ENCODE results near the gene BACE2. TPM values are rescaled to one million over a fixed set of nuclear protein-coding genes. Genes with fewer than 3 reads are reported as not detected.
"Not testable (repeated sequence)": the region's sequence is repeated elsewhere in the genome, so short reads cannot be mapped to it uniquely, and the experiment has no call there.

BACE2 gene
- total RNA-seq, 1 donor: 3.0 TPM

DNA sequence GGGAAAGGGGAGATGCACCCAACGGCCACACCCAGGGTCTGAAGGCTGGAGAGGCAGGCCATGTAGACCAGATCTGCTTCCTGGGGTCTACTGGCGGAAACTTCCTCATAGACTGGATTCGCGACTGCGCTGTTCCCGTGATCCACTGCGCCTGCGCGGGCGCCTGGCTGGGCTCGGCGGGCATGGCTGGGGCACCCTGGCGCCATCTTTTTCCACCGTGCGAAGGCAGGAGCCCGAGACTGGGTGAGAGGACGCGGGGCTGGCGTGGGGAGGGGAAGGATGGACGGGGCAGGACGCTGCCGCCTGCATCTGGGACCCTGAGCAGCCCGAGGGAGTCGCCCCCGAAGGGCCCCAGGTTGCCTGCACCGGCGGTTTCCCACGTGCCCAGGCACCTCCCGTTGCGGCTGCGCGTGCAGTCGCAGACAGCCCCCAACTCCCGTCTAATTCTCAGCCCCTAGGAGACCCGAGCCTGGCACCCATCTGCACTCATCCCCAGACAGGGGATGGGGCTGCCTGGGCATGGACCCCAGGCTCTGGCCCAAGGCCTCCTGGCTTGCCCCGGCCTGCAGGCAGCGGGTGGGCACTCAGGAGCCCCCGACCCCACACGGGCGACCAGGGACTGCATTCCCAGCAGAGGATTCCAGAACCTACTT, 136.2 kb downstream of the BACE2 start:
- H3K4me3 ChIP-seq (ENCODE audit: low read depth, low read length): no peak overlapping the region
- TF ChIP-seq, protein P1, sequence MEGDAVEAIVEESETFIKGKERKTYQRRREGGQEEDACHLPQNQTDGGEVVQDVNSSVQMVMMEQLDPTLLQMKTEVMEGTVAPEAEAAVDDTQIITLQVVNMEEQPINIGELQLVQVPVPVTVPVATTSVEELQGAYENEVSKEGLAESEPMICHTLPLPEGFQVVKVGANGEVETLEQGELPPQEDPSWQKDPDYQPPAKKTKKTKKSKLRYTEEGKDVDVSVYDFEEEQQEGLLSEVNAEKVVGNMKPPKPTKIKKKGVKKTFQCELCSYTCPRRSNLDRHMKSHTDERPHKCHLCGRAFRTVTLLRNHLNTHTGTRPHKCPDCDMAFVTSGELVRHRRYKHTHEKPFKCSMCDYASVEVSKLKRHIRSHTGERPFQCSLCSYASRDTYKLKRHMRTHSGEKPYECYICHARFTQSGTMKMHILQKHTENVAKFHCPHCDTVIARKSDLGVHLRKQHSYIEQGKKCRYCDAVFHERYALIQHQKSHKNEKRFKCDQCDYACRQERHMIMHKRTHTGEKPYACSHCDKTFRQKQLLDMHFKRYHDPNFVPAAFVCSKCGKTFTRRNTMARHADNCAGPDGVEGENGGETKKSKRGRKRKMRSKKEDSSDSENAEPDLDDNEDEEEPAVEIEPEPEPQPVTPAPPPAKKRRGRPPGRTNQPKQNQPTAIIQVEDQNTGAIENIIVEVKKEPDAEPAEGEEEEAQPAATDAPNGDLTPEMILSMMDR (IDR thresholded peaks at IDR 0.05; ENCODE audit: insufficient read depth, low read depth, low read length): no peak
- DNase-seq (ENCODE audit: low read depth): no peak

DNA sequence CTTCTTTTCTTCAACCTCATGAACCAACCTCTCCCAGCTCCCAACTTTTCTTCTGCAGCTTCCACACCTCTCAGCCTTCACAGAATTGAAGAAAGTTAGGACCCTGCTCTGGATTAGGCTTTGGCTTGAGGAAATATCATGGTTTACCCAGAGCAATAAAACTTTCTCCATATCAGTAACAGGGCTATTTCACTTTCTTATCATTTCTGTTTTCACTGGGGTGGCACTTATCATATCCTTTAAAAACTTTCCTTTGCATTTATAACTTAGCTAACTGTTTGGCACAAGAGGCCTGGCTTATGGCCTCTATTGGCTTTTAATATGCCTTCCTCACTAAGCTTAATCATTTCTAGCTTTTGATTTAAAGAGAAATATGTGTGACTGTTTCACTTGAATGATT, 139.3 kb downstream of the BACE2 start:
- H3K4me3 ChIP-seq (ENCODE audit: low read depth, low read length): no peak overlapping the region
- TF ChIP-seq, protein P1 (IDR thresholded peaks at IDR 0.05; ENCODE audit: insufficient read depth, low read depth, low read length): no peak
- DNase-seq (ENCODE audit: low read depth): no peak

DNA sequence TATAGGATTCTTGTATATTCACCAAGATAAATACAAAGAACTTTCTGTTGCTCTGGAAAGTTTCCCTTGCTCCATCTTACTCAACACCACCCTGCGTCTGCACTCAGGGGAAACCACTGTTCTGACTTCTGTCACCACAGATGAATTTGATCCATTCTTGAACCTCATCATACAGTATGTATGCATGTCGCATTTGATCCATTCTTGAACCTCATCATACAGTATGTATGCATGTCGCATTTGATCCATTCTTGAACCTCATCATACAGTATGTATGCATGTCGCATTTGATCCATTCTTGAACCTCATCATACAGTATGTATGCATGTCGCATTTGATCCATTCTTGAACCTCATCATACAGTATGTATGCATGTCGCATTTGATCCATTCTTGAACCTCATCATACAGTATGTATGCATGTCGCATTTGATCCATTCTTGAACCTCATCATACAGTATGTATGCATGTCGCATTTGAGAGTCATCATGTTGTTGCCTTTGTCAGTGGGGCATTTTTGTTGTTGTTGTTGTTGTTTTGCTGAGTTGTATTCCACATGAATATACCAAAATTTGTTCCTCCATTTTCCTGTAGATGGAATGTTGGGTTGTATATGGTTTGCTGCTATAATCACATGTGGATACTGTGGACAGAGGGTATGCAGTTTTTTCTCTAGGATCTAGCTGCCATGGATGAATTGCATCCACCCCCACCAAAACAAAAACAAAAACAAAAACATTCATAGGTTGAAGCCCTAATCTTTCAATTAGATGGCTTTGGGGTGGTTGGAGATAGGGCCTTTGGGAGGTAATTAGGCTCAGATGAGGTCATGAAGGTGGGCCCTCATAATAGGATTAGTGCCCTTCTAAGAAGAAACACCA, 145.6 kb downstream of the BACE2 start:
- DNase-seq (ENCODE audit: low read depth); H3K4me3 ChIP-seq (ENCODE audit: low read depth, low read length): not testable (repeated sequence)

DNA sequence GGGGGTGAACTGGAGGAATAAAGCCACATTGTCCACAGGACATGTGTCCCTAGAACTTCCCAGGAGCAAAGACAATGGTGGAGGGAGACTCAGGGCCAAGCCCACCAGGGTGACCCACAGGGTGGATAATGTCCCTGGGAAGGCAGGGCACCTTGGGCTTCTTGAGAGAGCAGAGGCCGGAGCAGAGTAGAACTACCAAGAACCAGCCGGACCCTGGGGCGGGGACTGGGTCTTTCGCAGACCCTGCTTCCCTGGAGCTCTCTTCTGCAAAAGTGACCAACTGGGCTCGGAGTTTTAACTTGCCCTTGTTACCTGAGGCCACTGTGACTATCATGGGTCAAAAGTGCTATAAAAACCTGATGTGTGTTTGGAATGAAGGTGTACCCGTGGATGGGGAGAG, 147.8 kb downstream of the BACE2 start:
- no peak for DNase-seq (ENCODE audit: low read depth)
- TF ChIP-seq, protein P1 (IDR thresholded peaks at IDR 0.05; ENCODE audit: insufficient read depth, low read depth, low read length): no peak
- no peak overlapping the region for H3K4me3 ChIP-seq (ENCODE audit: low read depth, low read length)

DNA sequence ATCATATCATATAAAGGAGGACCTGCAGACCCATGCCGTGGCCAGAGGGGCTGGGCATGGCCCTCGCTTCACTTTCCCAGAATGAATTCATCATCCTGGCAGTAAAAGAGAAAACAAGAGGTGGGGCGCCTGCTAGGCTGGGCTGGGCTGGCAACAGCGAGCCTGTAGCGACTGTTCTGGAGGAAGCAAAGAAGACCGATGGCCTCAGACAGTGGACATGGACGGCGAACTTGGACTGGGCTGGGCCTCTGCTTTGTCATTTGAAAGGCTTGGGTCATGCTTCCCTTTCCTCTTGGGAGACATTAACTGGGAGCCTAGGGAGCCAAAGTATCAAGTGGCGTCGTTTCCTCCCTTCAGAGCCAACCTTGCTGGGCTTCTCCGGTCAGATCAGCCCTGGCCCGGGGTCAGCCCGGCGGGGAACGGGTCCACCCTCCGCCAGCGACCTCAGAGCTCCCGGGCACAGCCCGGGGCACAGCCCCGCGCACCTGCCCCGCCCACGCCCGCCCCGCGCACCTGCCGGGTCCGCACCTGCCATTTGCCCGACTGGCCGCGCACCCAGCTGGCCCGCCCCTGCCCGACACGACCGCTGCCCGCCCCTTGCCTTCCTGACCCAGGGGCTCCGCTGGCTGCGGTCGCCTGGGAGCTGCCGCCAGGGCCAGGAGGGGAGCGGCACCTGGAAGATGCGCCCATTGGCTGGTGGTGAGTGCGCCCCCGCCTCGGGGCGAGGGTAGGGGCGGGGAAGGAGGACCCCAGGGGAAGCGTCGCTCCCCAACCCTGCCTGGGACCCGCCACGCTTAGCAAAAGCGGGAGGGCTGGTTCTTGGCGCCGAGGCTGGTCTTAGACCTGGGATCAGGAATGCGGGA, 148.5 kb downstream of the BACE2 start, which contains the start of gene FAM3B:
Gene FAM3B, plus strand, starts transcription at position 602 of the 863 bp plus-strand sequence. Its CDS starts 79 bp downstream, at position 681.
- TF ChIP-seq, protein P1 (IDR thresholded peaks at IDR 0.05; ENCODE audit: insufficient read depth, low read depth, low read length): no peak
- no peak within 1 kb of the TSS for H3K4me3 ChIP-seq (ENCODE audit: low read depth, low read length)
- DNase-seq (ENCODE audit: low read depth): no peak

DNA sequence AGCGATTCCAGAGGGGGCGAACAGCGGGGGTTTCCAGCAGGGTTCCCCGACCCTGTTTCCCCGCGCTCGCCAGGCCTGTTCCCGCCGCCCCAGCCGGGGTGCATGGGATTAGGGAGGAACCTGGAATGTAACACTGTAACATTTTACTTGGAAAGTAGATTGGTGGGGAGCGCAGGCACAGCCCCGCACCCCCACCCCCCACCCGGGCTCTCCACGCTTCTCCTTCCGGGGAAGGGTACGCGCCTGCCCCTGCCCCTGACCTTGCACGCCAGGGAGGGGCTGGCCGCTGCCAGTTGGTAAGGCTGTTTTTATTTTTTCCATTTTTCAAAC, 149.1 kb downstream of the BACE2 start:
- no peak for DNase-seq (ENCODE audit: low read depth)
- TF ChIP-seq, protein P1 (IDR thresholded peaks at IDR 0.05; ENCODE audit: insufficient read depth, low read depth, low read length): no peak
- H3K4me3 ChIP-seq (ENCODE audit: low read depth, low read length): no peak overlapping the region

DNA sequence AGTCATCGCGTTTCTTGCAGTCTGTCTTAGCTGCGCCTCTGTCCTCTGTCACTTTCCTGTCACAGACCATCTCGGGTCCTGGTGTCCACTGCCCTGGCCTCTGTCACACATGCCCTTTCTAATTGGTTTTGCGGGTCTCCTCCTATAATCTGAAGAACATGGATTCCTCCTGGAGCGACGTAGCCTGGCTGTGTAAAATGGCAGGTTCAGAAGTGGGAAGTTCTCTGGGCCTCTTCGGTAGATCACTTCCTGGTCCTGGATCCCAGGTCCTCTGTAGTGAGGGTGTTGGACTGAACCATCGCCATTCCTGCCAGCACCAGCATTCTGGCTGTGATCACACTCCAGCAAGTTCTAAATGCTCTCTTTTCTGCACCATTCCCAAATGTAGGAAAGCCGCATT, 149.5 kb downstream of the BACE2 start:
- H3K4me3 ChIP-seq (ENCODE audit: low read depth, low read length): no peak overlapping the region
- TF ChIP-seq, protein P1 (IDR thresholded peaks at IDR 0.05; ENCODE audit: insufficient read depth, low read depth, low read length): no peak
- DNase-seq (ENCODE audit: low read depth): no peak
